Activated T-cell treated with anti-CD3 and anti-CD28 coated beads for 24 hours (primary cell): ENCODE measurements around the gene ADAMTS17.
"Not testable (repeated sequence)": the region's sequence is repeated elsewhere in the genome, so short reads cannot be mapped to it uniquely, and the experiment has no call there.

Experiments used
- DNase-seq: peaks from one replicate; pipeline ENCODE4 v3.0.0-alpha.2; 2020; ENCODE audit warnings: low read depth

The ADAMTS17 gene

GRCh38 chr15:100092034-100092433 lies 249.7 kb downstream of the ADAMTS17 start:
- no peak for DNase-seq

- no peak for DNase-seq
Measured at GRCh38 chr15:100090411-100090810, 251.4 kb downstream of the ADAMTS17 start.

GRCh38 chr15:100084042-100084821 lies 257.5 kb downstream of the ADAMTS17 start:
- not testable (repeated sequence) for DNase-seq

- DNase-seq, result no peak
Measured at GRCh38 chr15:100083572-100083971, 258.2 kb downstream of the ADAMTS17 start.

- DNase-seq, result no peak
Measured at GRCh38 chr15:100082761-100083402, 258.9 kb downstream of the ADAMTS17 start.

- DNase-seq, result no peak
Measured at GRCh38 chr15:100081454-100081853, 260.3 kb downstream of the ADAMTS17 start.

GRCh38 chr15:100078511-100079220 lies 263.1 kb downstream of the ADAMTS17 start:
- no peak for DNase-seq

GRCh38 chr15:100075229-100075628 lies 266.5 kb downstream of the ADAMTS17 start:
- no peak for DNase-seq

GRCh38 chr15:100073982-100074381 lies 267.8 kb downstream of the ADAMTS17 start:
- DNase-seq, result no peak

GRCh38 chr15:100066521-100067280 lies 275.1 kb downstream of the ADAMTS17 start:
- not testable (repeated sequence) for DNase-seq

GRCh38 chr15:100061944-100062343 lies 279.8 kb downstream of the ADAMTS17 start:
- no peak for DNase-seq

- DNase-seq, result no peak
Measured at GRCh38 chr15:100060276-100060926, 281.4 kb downstream of the ADAMTS17 start.

GRCh38 chr15:100059521-100059920 lies 282.3 kb downstream of the ADAMTS17 start:
- no peak for DNase-seq

- DNase-seq, result no peak
Measured at GRCh38 chr15:100059094-100059493, 282.7 kb downstream of the ADAMTS17 start.

- DNase-seq, result no peak
Measured at GRCh38 chr15:100058458-100058857, 283.3 kb downstream of the ADAMTS17 start.

GRCh38 chr15:100057281-100057680 lies 284.5 kb downstream of the ADAMTS17 start:
- no peak for DNase-seq

- no peak for DNase-seq
Measured at GRCh38 chr15:100056411-100057072, 285.2 kb downstream of the ADAMTS17 start.

GRCh38 chr15:100055821-100056220 lies 286.0 kb downstream of the ADAMTS17 start:
- no peak for DNase-seq

GRCh38 chr15:100054539-100054938 lies 287.2 kb downstream of the ADAMTS17 start:
- DNase-seq, result no peak

- no peak for DNase-seq
Measured at GRCh38 chr15:100053474-100054121, 288.2 kb downstream of the ADAMTS17 start.
